NK-92 (cell line): ENCODE results near the gene PIP4K2A.
"Not testable (repeated sequence)": the region's sequence is repeated elsewhere in the genome, so short reads cannot be mapped to it uniquely, and the experiment has no call there.

Source experiments
- DNase-seq: peaks from one replicate; lab custom pipeline; 2025; ENCODE audit not compliant: unreplicated experiment; lab: John Stamatoyannopoulos, UW

Gene PIP4K2A

GRCh38 chr10:22697101-22697500 is 17.3 kb downstream of the PIP4K2A start:
- no peak for DNase-seq

- DNase-seq = no peak
These were observed 20.5 kb downstream of the PIP4K2A start for GRCh38 chr10:22693860-22694259.

GRCh38 chr10:22693371-22693784 is 21.0 kb downstream of the PIP4K2A start:
- no peak for DNase-seq

- DNase-seq = not testable (repeated sequence)
These were observed 22.3 kb downstream of the PIP4K2A start for GRCh38 chr10:22692119-22692518.

GRCh38 chr10:22690614-22691431 is 23.6 kb downstream of the PIP4K2A start:
- DNase-seq = no peak

- no peak for DNase-seq
These were observed 24.2 kb downstream of the PIP4K2A start for GRCh38 chr10:22690158-22690557.

- DNase-seq = no peak
These were observed 28.0 kb downstream of the PIP4K2A start for GRCh38 chr10:22686347-22686746.

GRCh38 chr10:22685926-22686325 is 28.5 kb downstream of the PIP4K2A start:
- DNase-seq = no peak

GRCh38 chr10:22684699-22685098 is 29.7 kb downstream of the PIP4K2A start:
- DNase-seq = no peak

- no peak for DNase-seq
These were observed 31.3 kb downstream of the PIP4K2A start for GRCh38 chr10:22683140-22683389.

- no peak for DNase-seq
These were observed 31.9 kb downstream of the PIP4K2A start for GRCh38 chr10:22682237-22683139.

- DNase-seq = no peak
These were observed 32.6 kb downstream of the PIP4K2A start for GRCh38 chr10:22681783-22682183.

- DNase-seq = no peak
These were observed 33.1 kb downstream of the PIP4K2A start for GRCh38 chr10:22681301-22681700.

GRCh38 chr10:22679608-22680007 is 34.8 kb downstream of the PIP4K2A start:
- DNase-seq = no peak

GRCh38 chr10:22677333-22677732 is 37.0 kb downstream of the PIP4K2A start:
- DNase-seq = no peak

- DNase-seq = no peak
These were observed 37.9 kb downstream of the PIP4K2A start for GRCh38 chr10:22676435-22676834.

GRCh38 chr10:22674573-22674930 is 39.8 kb downstream of the PIP4K2A start:
- no peak for DNase-seq

GRCh38 chr10:22673785-22674572 is 40.4 kb downstream of the PIP4K2A start:
- DNase-seq = no peak

GRCh38 chr10:22673091-22673392 is 41.3 kb downstream of the PIP4K2A start:
- no peak for DNase-seq

- no peak for DNase-seq
These were observed 41.9 kb downstream of the PIP4K2A start for GRCh38 chr10:22672319-22673090.

GRCh38 chr10:22670788-22671187 is 43.6 kb downstream of the PIP4K2A start:
- DNase-seq = no peak
